Measurements from ENCODE around the gene SIVA1. TPM values are rescaled to one million over a fixed set of nuclear protein-coding genes. Genes with fewer than 3 reads are reported as not detected.
A peak's percentile ranks its signal among the peaks of the same experiment; 100 is the strongest.
"Not testable (repeated sequence)": the region's sequence is repeated elsewhere in the genome, so short reads cannot be mapped to it uniquely, and the experiment has no call there.

SIVA1 gene
- polyA plus RNA-seq, 1 experiment, result 49.7 TPM

GRCh38 chr14:104746934-104747481, 5.9 kb upstream of the SIVA1 start:
- H3K27ac ChIP-seq (ENCODE audit: low read depth, low read length), result no peak overlapping the region
- H3K9me3 ChIP-seq (ENCODE audit: control insufficient read depth, insufficient read depth, low read length), result peaks cover 2% of the 10 kb centered on the region; the same call in 1 of the 2 replicates
- no peak overlapping the region for H3K4me3 ChIP-seq (ENCODE audit: low read depth, low read length)
- no peak for DNase-seq (ENCODE audit: low read depth, low spot score)
- CTCF ChIA-PET, result interaction anchor here (1.5 to 6.5 kb wide), 2 partner anchors 20 to 38 kb away, joined by 5 to 39 read pairs; no protein-coding TSS in a partner anchor
- POLR2A ChIA-PET, result no interaction called here
- peaks cover 2% of the 10 kb centered on the region for H3K27me3 ChIP-seq (ENCODE audit: control insufficient read depth, insufficient read depth, low read length)
- TF ChIP-seq CTCF (IDR thresholded peaks at IDR 0.05; ENCODE audit: low read depth, low read length), result no peak

- ChIA-PET POLR2A (no interaction called here), CTCF (interaction anchor here (1.5 to 6.5 kb wide), 3 partner anchors 20 to 39 kb away, joined by 5 to 39 read pairs (median 8); no protein-coding TSS in a partner anchor)
- TF ChIP-seq CTCF (IDR thresholded peaks at IDR 0.05; ENCODE audit: low read depth, low read length), result no peak
- no peak overlapping the region for H3K27ac ChIP-seq (ENCODE audit: low read depth, low read length)
- H3K4me3 ChIP-seq (ENCODE audit: low read depth, low read length), result no peak overlapping the region
- H3K27me3 ChIP-seq (ENCODE audit: control insufficient read depth, insufficient read depth, low read length), result no peaks in the 10 kb centered on the region
- no peak for DNase-seq (ENCODE audit: low read depth, low spot score)
- H3K9me3 ChIP-seq (ENCODE audit: control insufficient read depth, insufficient read depth, low read length), result peaks cover 5% of the 10 kb centered on the region; the same call in 1 of the 2 replicates
These were observed 5.1 kb upstream of the SIVA1 start for GRCh38 chr14:104747876-104748275.

- POLR2A ChIA-PET, result no interaction called here
- Histone ChIP-seq H3K4me3 (ENCODE audit: low read depth, low read length) (no peak overlapping the region), H3K27ac (ENCODE audit: low read depth, low read length) (peak overlapping the region; percentile 42), H3K27me3 (ENCODE audit: control insufficient read depth, insufficient read depth, low read length) (no peaks in the 10 kb centered on the region), H3K9me3 (ENCODE audit: control insufficient read depth, insufficient read depth, low read length) (peaks cover 9% of the 10 kb centered on the region; the same call in 1 of the 2 replicates)
- CTCF ChIA-PET, result interaction anchor here (0.6 to 6.5 kb wide), 4 partner anchors 18 to 78 kb away, joined by 3 to 39 read pairs (median 6); no protein-coding TSS in a partner anchor
- no peak for TF ChIP-seq CTCF (IDR thresholded peaks at IDR 0.05; ENCODE audit: low read depth, low read length)
- DNase-seq (ENCODE audit: low read depth, low spot score), result no peak
These were observed 3.8 kb upstream of the SIVA1 start for GRCh38 chr14:104749111-104749649.

GRCh38 chr14:104750056-104750752, 2.7 kb upstream of the SIVA1 start:
- DNase-seq (ENCODE audit: low read depth, low spot score), result no peak
- Histone ChIP-seq H3K4me3 (ENCODE audit: low read depth, low read length) (no peak overlapping the region), H3K27ac (ENCODE audit: low read depth, low read length) (no peak overlapping the region), H3K9me3 (ENCODE audit: control insufficient read depth, insufficient read depth, low read length) (peaks cover 9% of the 10 kb centered on the region; the same call in 1 of the 2 replicates), H3K27me3 (ENCODE audit: control insufficient read depth, insufficient read depth, low read length) (no peaks in the 10 kb centered on the region)
- TF ChIP-seq CTCF (IDR thresholded peaks at IDR 0.05; ENCODE audit: low read depth, low read length), result no peak
- POLR2A ChIA-PET, result no interaction called here
- CTCF ChIA-PET, result interaction anchor here (1.0 to 6.5 kb wide), 3 partner anchors 17 to 27 kb away, joined by 3 to 39 read pairs (median 11); partner anchors contain the start of gene ADSS1

GRCh38 chr14:104750753-104751057, 2.2 kb upstream of the SIVA1 start:
- CTCF ChIA-PET, result interaction anchor here (1.0 to 6.5 kb wide), 3 partner anchors 17 to 27 kb away, joined by 3 to 39 read pairs (median 11); partner anchors contain the start of gene ADSS1
- H3K9me3 ChIP-seq (ENCODE audit: control insufficient read depth, insufficient read depth, low read length); DNase-seq (ENCODE audit: low read depth, low spot score); H3K27me3 ChIP-seq (ENCODE audit: control insufficient read depth, insufficient read depth, low read length); H3K4me3 ChIP-seq (ENCODE audit: low read depth, low read length); H3K27ac ChIP-seq (ENCODE audit: low read depth, low read length); POLR2A ChIA-PET: not testable (repeated sequence)
